ENCODE results near the gene CHSY3. TPM values are rescaled to one million over a fixed set of nuclear protein-coding genes. Genes with fewer than 3 reads are reported as not detected.

CHSY3 gene
- total RNA-seq, 1 donor from 2014 or later = 0.85 TPM

GRCh38 chr5:130002876-130003275 is 98.6 kb downstream of the CHSY3 start:
- no peak for TF ChIP-seq CTCF (IDR thresholded peaks at IDR 0.05; ENCODE audit: borderline replicate concordance)
- Histone ChIP-seq H3K27me3 (ENCODE audit: low read depth) (no peaks in the 10 kb centered on the region), H3K36me3 (no peaks in the 10 kb centered on the region), H3K4me3 (no peak overlapping the region), H3K9me3 (replicated peaks) (no peaks in the 10 kb centered on the region), H3K4me1 (no peaks in the 10 kb centered on the region), H3K27ac (replicated peaks) (no peak overlapping the region)
- intact Hi-C loops (cut with micrococcal nuclease) = no loop called here
- no peak for DNase-seq

- Histone ChIP-seq H3K27me3 (ENCODE audit: low read depth) (no peaks in the 10 kb centered on the region), H3K4me1 (no peaks in the 10 kb centered on the region)
- intact Hi-C loops (cut with micrococcal nuclease) = no loop called here
These were observed 107.7 kb downstream of the CHSY3 start for GRCh38 chr5:130011986-130012385.

GRCh38 chr5:130017173-130017572 is 112.9 kb downstream of the CHSY3 start:
- intact Hi-C loops (cut with micrococcal nuclease) = no loop called here
- H3K4me1 ChIP-seq = no peaks in the 10 kb centered on the region
- no peak for DNase-seq

More at GRCh38 chr5:130011986-130012385, 107.7 kb downstream of the CHSY3 start:
- Histone ChIP-seq H3K9me3 (replicated peaks) (peaks cover 62% of the 10 kb centered on the region), H3K4me3 (no peak overlapping the region), H3K36me3 (no peaks in the 10 kb centered on the region), H3K27ac (replicated peaks) (no peak overlapping the region)
- no peak for TF ChIP-seq CTCF (IDR thresholded peaks at IDR 0.05; ENCODE audit: borderline replicate concordance)
- DNase-seq = no peak

GRCh38 chr5:130018641-130019040 is 114.4 kb downstream of the CHSY3 start:
- H3K4me1 ChIP-seq = no peaks in the 10 kb centered on the region
- peaks cover 22% of the 10 kb centered on the region for H3K9me3 ChIP-seq (replicated peaks)
- TF ChIP-seq CTCF (IDR thresholded peaks at IDR 0.05; ENCODE audit: borderline replicate concordance) = no peak
- DNase-seq = no peak
- no peak overlapping the region for H3K27ac ChIP-seq (replicated peaks)
- intact Hi-C loops (cut with micrococcal nuclease) = no loop called here
- no peaks in the 10 kb centered on the region for H3K27me3 ChIP-seq (ENCODE audit: low read depth)
- no peak overlapping the region for H3K4me3 ChIP-seq
- H3K36me3 ChIP-seq = no peaks in the 10 kb centered on the region

More at GRCh38 chr5:130017173-130017572, 112.9 kb downstream of the CHSY3 start:
- Histone ChIP-seq H3K36me3 (no peaks in the 10 kb centered on the region), H3K27ac (replicated peaks) (no peak overlapping the region), H3K9me3 (replicated peaks) (peaks cover 34% of the 10 kb centered on the region), H3K27me3 (ENCODE audit: low read depth) (no peaks in the 10 kb centered on the region), H3K4me3 (no peak overlapping the region)
- no peak for TF ChIP-seq CTCF (IDR thresholded peaks at IDR 0.05; ENCODE audit: borderline replicate concordance)

- no peak overlapping the region for H3K4me3 ChIP-seq
- no peaks in the 10 kb centered on the region for H3K27me3 ChIP-seq (ENCODE audit: low read depth)
- no peaks in the 10 kb centered on the region for H3K36me3 ChIP-seq
- H3K4me1 ChIP-seq = no peaks in the 10 kb centered on the region
- H3K9me3 ChIP-seq (replicated peaks) = no peaks in the 10 kb centered on the region
- no peak for TF ChIP-seq CTCF (IDR thresholded peaks at IDR 0.05; ENCODE audit: borderline replicate concordance)
- DNase-seq = no peak
- H3K27ac ChIP-seq (replicated peaks) = no peak overlapping the region
- intact Hi-C loops (cut with micrococcal nuclease) = no loop called here
These were observed 116.7 kb downstream of the CHSY3 start for GRCh38 chr5:130021000-130021399.

- H3K27me3 ChIP-seq (ENCODE audit: low read depth) = no peaks in the 10 kb centered on the region
- TF ChIP-seq CTCF (IDR thresholded peaks at IDR 0.05; ENCODE audit: borderline replicate concordance) = no peak
- H3K4me3 ChIP-seq = no peak overlapping the region
- DNase-seq = no peak
- intact Hi-C loops (cut with micrococcal nuclease) = no loop called here
- no peaks in the 10 kb centered on the region for H3K36me3 ChIP-seq
- no peaks in the 10 kb centered on the region for H3K4me1 ChIP-seq
- H3K9me3 ChIP-seq (replicated peaks) = no peaks in the 10 kb centered on the region
- H3K27ac ChIP-seq (replicated peaks) = no peak overlapping the region
These were observed 117.6 kb downstream of the CHSY3 start for GRCh38 chr5:130021876-130022275.
